HepG2 (cell line): ENCODE results near the gene EXOC5. TPM values are rescaled to one million over a fixed set of nuclear protein-coding genes. Genes with fewer than 3 reads are reported as not detected.

Experiments used
- AGO1 ChIP-seq: fragments of 200-400 bp; formaldehyde crosslinking; IDR thresholded peaks from 2 replicates; pipeline ENCODE4 v1.6.1; 2017; ENCODE audit warnings: mild to moderate bottlenecking, low read depth, low read length, moderate library complexity; ENCODE audit not compliant: poor library complexity, severe bottlenecking
- CEBPB ChIP-seq: IDR thresholded peaks from 2 replicates; pipeline ENCODE4 v1.6.1; 2011; ENCODE audit warnings: low read depth, low read length, improper control_type of control experiment, borderline replicate concordance
- DBP ChIP-seq: sonication (generic); formaldehyde crosslinking; IDR thresholded peaks from 2 replicates; pipeline ENCODE4 v1.4.0; 2020; ENCODE audit warnings: missing genetic modification reagents; ENCODE audit errors: not compliant biosample characterization
- DZIP1 ChIP-seq: sonication (generic); formaldehyde crosslinking; IDR thresholded peaks from 2 replicates; pipeline ENCODE4 v1.5.0; 2020; ENCODE audit warnings: mild to moderate bottlenecking, missing genetic modification reagents
- ELF1 ChIP-seq: sonication (generic); formaldehyde crosslinking; IDR thresholded peaks from 2 replicates; pipeline ENCODE4 v1.4.0; 2020; ENCODE audit warnings: missing genetic modification reagents
- GABPB1 ChIP-seq: IDR thresholded peaks from 2 replicates; pipeline ENCODE4 v1.6.1; 2016; ENCODE audit warnings: mild to moderate bottlenecking, missing genetic modification reagents, moderate library complexity, missing compliant biosample characterization
- HES4 ChIP-seq: sonication (generic); formaldehyde crosslinking; IDR thresholded peaks from 2 replicates; pipeline ENCODE4 v1.9.0; 2021; ENCODE audit warnings: mild to moderate bottlenecking, missing genetic modification reagents, borderline replicate concordance
- HNF4A ChIP-seq: sonication (generic); formaldehyde crosslinking; IDR thresholded peaks from 2 replicates; pipeline ENCODE4 v1.4.0; 2020; ENCODE audit warnings: missing genetic modification reagents
- JUN ChIP-seq: sonication (generic); formaldehyde crosslinking; IDR thresholded peaks from 2 replicates; pipeline ENCODE4 v1.4.0; 2020; ENCODE audit warnings: mild to moderate bottlenecking, missing genetic modification reagents
- KDM6A ChIP-seq: IDR thresholded peaks from 2 replicates; pipeline ENCODE4 v1.6.1; 2016; ENCODE audit warnings: low read depth
- NCOA2 ChIP-seq: sonication (generic); formaldehyde crosslinking; IDR thresholded peaks from 2 replicates; pipeline ENCODE4 v1.8.0; 2022; ENCODE audit warnings: inconsistent platforms
- NFE2L2 ChIP-seq: fragments of 150-350 bp; IDR thresholded peaks from 2 replicates; pipeline ENCODE4 v1.6.1; 2014; ENCODE audit warnings: low read length
- PHF21A ChIP-seq: sonication (generic); formaldehyde crosslinking; IDR thresholded peaks from 2 replicates; pipeline ENCODE4 v1.5.0; 2020; ENCODE audit warnings: mild to moderate bottlenecking, missing genetic modification reagents
- PHF5A ChIP-seq: IDR thresholded peaks from one replicate; pipeline ENCODE4 v1.6.1; 2018; ENCODE audit warnings: low read depth, missing genetic modification reagents; ENCODE audit not compliant: unreplicated experiment
- TAF15 ChIP-seq: fragments of 200-400 bp; formaldehyde crosslinking; IDR thresholded peaks from one replicate; pipeline ENCODE4 v1.6.1; 2018; ENCODE audit warnings: mild to moderate bottlenecking, low read depth, low read length; ENCODE audit not compliant: poor library complexity, severe bottlenecking
- TSC22D2 ChIP-seq: sonication (generic); formaldehyde crosslinking; IDR thresholded peaks from 2 replicates; pipeline ENCODE4 v1.5.1; 2020; ENCODE audit warnings: missing genetic modification reagents, mild to moderate bottlenecking, borderline replicate concordance
- ZBTB2 ChIP-seq: sonication (generic); formaldehyde crosslinking; IDR thresholded peaks from 2 replicates; pipeline ENCODE4 v1.8.0; 2022; ENCODE audit warnings: low read depth, missing genetic modification reagents
- ZFP1 ChIP-seq: IDR thresholded peaks from 2 replicates; pipeline ENCODE4 v1.6.1; 2016
- ZFP41 ChIP-seq: sonication (generic); formaldehyde crosslinking; IDR thresholded peaks from 2 replicates; pipeline ENCODE4 v1.4.0; 2020; ENCODE audit warnings: mild to moderate bottlenecking, missing genetic modification reagents, borderline replicate concordance
- ZNF205 ChIP-seq: IDR thresholded peaks from 2 replicates; pipeline ENCODE4 v1.6.1; 2018; ENCODE audit warnings: missing biosample characterization, missing genetic modification reagents
- ZNF550 ChIP-seq: sonication (generic); formaldehyde crosslinking; IDR thresholded peaks from 2 replicates; pipeline ENCODE4 v1.4.0; 2020; ENCODE audit warnings: mild to moderate bottlenecking, missing genetic modification reagents, borderline replicate concordance
- ZNF605 ChIP-seq: sonication (generic); formaldehyde crosslinking; IDR thresholded peaks from 2 replicates; pipeline ENCODE4 v1.8.0; 2022; ENCODE audit warnings: mild to moderate bottlenecking, missing genetic modification reagents
- ZNF75D ChIP-seq: sonication (generic); formaldehyde crosslinking; IDR thresholded peaks from 2 replicates; pipeline ENCODE4 v1.8.1; 2023; ENCODE audit warnings: missing genetic modification reagents, mild to moderate bottlenecking, borderline replicate concordance
- ZUFSP ChIP-seq: sonication (generic); formaldehyde crosslinking; IDR thresholded peaks from 2 replicates; pipeline ENCODE4 v1.9.0; 2021; ENCODE audit warnings: missing genetic modification reagents, mild to moderate bottlenecking, borderline replicate concordance
- polyA plus RNA-seq, 8 experiments: library from polyadenylated mRNA; depleted of rRNA in 3 of 8; stranded (reverse) in 7 of 8; unstranded in 1 of 8; fragments of >200 nt; fragmentation: Illumina TruSeq in 4 of 8; extraction: Trizol in 4 of 8; gene quantifications; 2 replicates each; pipeline versions ENCODE4 v1.2.1 to v1.2.3, GENCODE V29; 2011 to 2016; ENCODE audit warnings: low read depth in 4 of 8, missing spikeins in 1 of 8, mixed read lengths in 1 of 8; ENCODE audit not compliant: insufficient read depth in 1 of 8
- total RNA-seq, 5 experiments: library from RNA; depleted of rRNA; stranded (reverse); fragments of >200 nt; fragmentation: Illumina TruSeq; extraction: Trizol; gene quantifications; 2 replicates each; pipeline ENCODE4 v1.2.3, GENCODE V29; 2016; ENCODE audit warnings: low read depth in 1 of 5

EXOC5 gene
- total and polyA plus RNA-seq, 2 of the 13 experiments (the other 11 are each of a cell fraction or from before 2014, with no cell fraction given), result 15.1 to 43.8 TPM

- TF ChIP-seq ZNF205 (CRISPR knock-in tag) (no peak), PHF21A (CRISPR knock-in tag) (peak; percentile 71; the same call in 1 of the 2 replicates), CEBPB (no peak), HES4 (CRISPR knock-in tag) (no peak), TSC22D2 (CRISPR knock-in tag) (peak; percentile 40; the same call in 1 of the 2 replicates), JUN (CRISPR knock-in tag) (no peak), HNF4A (CRISPR knock-in tag) (peak; percentile 44; the same call in 1 of the 2 replicates), ZNF605 (peak; percentile 83), AGO1 (no peak), GABPB1 (CRISPR knock-in tag) (peak; percentile 97), PHF5A (CRISPR knock-in tag) (no peak), ZNF550 (CRISPR knock-in tag) (no peak), NFE2L2 (no peak), ZNF75D (CRISPR knock-in tag) (no peak), DBP (CRISPR knock-in tag) (no peak), ZFP1 (no peak), ZFP41 (CRISPR knock-in tag) (no peak), ELF1 (CRISPR knock-in tag) (peak; percentile 93), ZBTB2 (peak; percentile 97), NCOA2 (CRISPR knock-in tag) (peak; percentile 54; the same call in 1 of the 2 replicates), KDM6A (no peak), ZUFSP (no peak), DZIP1 (no peak), TAF15 (peak; percentile 79)
Observed at GRCh38 chr14:57268161-57269069, at the start of gene EXOC5, which contains the start of gene AP5M1 (continued).
